Hepatocyte (in vitro differentiated cells): ENCODE data around the gene DCAF11.

Experiments
- CTCF ChIP-seq: fragments of 200-600 bp; sonication (generic); IDR thresholded peaks from 2 replicates; pipeline ENCODE4 v1.5.1; 2016; ENCODE audit warnings: antibody characterized with exemption, mild to moderate bottlenecking; ENCODE audit not compliant: poor library complexity
- EZH2 ChIP-seq: fragments of 200-600 bp; sonication (generic); IDR thresholded peaks from 2 replicates; pipeline ENCODE4 v1.6.1; 2016; ENCODE audit warnings: antibody characterized with exemption, mild to moderate bottlenecking, borderline replicate concordance
- EZH2phosphoT487 ChIP-seq: fragments of 200-600 bp; sonication (generic); IDR thresholded peaks from one replicate; pipeline ENCODE4 v1.6.1; 2018; ENCODE audit warnings: antibody characterized with exemption, mild to moderate bottlenecking, low read depth, moderate library complexity; ENCODE audit not compliant: unreplicated experiment, severe bottlenecking

GRCh38 chr14:24077086-24077485 is 37.5 kb upstream of the DCAF11 start:
- TF ChIP-seq EZH2phosphoT487 (no peak), CTCF (no peak), EZH2 (no peak)
